C1 segment of cervical spinal cord (tissue), 14 donors: ENCODE results near the gene TMEM225B.
"Not testable (repeated sequence)": the region's sequence is repeated elsewhere in the genome, so short reads cannot be mapped to it uniquely, and the experiment has no call there.

Experiments
- DNase-seq, 14 donors: peaks; one replicate each; lab custom pipeline; 2025; lab: John Stamatoyannopoulos, UW

TMEM225B gene

GRCh38 chr7:99623091-99623693, 25.1 kb downstream of the TMEM225B start:
- no peak for DNase-seq

DNA sequence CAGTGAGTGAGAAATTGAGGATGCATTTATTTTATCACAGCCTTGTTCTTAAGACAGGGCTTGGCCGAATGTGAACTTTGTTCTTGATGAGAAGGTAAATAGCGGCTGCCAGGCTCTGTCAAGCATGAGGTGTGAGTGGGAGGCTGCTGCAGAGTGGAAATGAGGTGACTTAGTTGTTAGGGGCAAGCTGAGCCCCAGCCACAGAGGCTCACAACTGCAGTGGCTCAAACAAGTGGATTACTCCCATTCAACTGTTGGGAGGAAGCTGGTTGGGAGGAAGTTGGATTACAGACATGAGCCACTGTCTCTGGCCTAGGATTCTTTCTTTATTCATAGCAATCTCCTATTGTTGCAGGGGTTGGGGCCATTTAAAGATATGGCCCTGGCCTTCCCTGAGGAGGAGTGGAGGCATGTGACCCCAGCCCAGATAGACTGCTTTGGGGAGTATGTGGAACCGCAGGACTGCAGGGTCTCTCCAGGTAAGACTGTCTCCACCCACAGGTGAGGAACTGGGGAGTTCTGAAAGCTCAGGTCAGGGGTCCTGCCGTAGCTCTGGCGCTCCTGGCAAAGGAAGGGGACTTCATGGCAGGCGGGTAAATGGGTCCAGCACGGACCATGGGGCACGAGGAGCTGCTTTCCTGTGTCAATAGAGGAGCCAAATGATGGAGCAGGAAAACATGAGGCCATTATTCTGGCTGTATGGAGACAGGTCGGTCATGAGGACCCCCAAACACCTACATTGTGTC, 25.8 kb downstream of the TMEM225B start:
- DNase-seq = no peak

DNA sequence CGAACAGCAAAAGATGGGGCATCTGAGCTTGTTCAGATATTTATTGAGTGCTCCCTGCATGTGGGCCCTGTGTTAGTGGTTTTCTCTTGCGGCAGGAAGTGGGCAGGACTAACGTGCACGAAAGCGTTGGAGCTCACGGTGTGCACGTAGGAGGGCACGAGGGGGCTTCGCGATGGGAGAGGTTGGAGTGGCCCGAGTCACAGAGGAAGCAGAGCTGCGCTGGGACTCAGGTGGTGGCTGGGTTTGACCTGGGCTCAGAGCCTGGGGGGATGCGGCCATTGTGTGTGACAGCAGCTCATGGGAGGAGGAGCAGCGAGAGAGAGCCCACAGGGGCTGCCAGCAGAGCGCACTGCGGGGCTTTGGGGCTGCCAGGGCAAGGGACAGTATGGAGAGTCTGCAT, 26.4 kb downstream of the TMEM225B start:
- DNase-seq = no peak

DNA sequence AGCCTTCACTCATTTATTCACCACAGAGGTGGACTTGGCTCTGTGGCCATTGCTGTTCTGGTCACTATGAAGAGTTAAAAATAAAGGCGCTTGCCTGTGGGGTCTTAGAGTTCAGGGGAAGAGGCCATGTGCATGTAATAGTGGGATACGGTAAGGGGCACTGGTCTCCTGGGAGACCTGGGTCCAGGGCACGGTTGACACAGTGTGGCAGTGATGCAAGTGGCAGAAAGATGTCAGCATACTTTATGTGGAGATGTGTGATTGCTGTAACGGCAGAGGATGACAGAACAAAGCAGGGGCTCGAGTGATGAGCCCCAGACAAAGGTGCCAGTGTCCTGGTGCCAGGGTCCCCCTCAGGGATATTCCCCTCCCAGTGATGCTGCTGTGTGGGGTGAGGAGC, 27.3 kb downstream of the TMEM225B start:
- no peak for DNase-seq

GRCh38 chr7:99625961-99626360, 27.9 kb downstream of the TMEM225B start:
- DNase-seq = no peak

DNA sequence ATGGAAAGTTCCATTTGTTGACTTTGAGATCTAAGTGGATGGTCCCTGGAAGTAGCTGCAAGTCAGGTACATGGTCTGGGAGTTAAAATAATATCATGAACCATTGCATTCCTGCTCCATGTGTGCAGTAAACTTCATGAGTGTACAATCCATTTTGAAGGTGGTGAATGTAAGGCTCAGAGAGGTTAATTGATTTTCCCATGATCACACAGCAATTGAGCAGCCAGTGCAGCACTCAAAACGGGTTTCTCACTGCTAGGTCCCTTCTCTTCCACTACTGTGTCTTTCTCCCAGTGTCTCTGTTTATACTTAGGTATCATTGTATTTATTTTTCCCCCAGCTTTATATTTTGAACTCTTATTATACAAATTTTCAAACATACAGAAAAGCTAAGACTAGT, 28.6 kb downstream of the TMEM225B start:
- DNase-seq = no peak

DNA sequence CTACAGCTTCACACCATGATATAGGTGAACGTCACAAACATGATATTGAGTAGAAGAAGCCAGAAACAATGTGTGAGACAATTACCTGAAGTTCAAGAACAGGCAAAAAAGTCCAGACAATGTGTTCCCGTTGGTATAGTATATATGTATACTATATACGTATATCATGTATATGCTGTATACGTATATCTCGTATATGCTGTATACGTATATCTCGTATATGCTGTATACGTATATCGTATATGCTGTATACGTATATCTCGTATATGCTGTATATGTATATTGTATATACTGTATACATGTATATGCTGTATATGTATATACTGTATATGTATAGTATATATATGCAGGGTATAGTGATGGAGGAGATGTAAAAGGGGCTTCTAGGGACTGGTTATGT, 29.4 kb downstream of the TMEM225B start:
- DNase-seq = no peak

GRCh38 chr7:99628471-99629465, 30.7 kb downstream of the TMEM225B start:
- DNase-seq = no peak

DNA sequence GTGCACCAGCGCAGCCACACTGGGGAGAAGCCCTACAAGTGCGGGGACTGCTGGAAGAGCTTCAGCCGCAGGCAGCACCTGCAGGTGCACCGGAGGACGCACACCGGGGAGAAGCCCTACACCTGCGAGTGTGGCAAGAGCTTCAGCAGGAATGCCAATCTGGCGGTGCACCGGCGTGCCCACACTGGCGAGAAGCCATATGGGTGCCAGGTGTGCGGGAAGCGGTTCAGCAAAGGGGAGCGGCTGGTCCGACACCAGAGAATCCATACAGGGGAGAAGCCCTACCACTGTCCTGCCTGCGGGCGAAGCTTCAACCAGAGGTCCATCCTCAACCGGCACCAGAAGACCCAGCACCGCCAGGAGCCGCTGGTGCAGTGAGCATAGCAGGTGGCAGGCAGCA, 31.6 kb downstream of the TMEM225B start:
- no peak for DNase-seq

- peak in 1 of 14 donors; percentile 4 for DNase-seq
Observed at GRCh38 chr7:99631295-99632109, 33.4 kb downstream of the TMEM225B start.

GRCh38 chr7:99637414-99637813, 39.3 kb downstream of the TMEM225B start:
- DNase-seq = not testable (repeated sequence)

GRCh38 chr7:99638731-99639130, 40.7 kb downstream of the TMEM225B start:
- DNase-seq = no peak

DNA sequence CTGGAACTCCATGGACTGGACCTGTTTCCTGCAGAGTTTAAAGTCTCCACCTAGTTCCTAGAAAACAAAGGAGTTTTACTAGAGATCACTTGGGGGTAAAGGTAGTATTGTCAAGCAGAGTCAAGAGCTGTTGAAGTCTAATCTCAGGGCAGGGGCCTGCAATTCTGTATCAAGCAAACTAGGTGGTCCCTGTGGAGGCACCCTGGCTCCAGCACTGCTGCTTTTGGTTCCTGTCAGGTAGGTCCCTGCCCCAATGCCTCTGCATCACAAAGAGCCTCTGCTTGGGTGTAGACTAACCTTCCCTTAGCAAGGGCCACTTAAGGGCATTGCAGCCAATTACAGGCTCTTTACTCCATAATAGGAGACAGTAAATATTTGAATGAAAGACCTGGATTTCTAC, 41.2 kb downstream of the TMEM225B start:
- DNase-seq = no peak

DNA sequence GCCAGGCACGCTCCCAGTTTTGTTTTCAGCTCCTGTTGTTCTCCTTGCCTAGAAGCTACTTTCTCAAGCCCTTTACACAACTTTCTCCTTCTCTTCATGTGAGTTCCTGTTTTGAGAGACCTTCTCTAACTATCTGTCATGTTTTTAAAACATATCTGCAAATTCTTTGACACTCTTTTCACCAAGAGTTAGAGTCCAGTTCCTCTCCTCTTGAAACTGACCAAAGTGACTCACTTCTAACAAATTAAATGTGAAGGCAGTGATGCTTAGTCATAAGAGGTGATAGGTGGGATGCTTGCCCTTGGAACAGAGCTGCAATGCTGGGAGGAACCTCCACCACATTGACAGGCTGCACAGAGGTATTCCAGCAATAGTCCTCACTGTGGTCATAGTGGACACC, 44.0 kb downstream of the TMEM225B start:
- DNase-seq = no peak

GRCh38 chr7:99643464-99643863, 45.4 kb downstream of the TMEM225B start:
- DNase-seq = no peak

- DNase-seq = no peak
Observed at GRCh38 chr7:99644431-99644830, 46.4 kb downstream of the TMEM225B start.

DNA sequence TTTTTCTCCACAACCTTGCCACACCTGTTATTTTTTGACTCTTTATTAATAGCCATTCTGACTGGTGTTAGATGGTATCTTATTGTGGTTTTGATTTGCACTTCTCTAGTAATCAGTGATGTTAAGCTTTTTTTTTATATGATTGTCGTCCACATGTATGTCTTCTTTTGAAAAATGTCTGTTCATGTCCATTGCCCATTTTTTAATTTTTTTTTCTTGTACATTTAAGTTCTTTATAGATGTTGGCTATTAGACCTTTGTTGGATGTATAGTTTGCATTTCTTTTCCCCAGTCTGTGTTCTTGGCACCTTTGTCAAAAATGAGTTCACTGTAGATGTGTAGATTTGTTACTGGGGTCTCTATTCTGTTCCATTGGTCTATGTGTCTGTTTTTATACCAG, 47.5 kb downstream of the TMEM225B start:
- no peak for DNase-seq

- no peak for DNase-seq
Observed at GRCh38 chr7:99648843-99649242, 50.8 kb downstream of the TMEM225B start.

- no peak for DNase-seq
Observed at GRCh38 chr7:99651290-99651689, 53.2 kb downstream of the TMEM225B start.

- DNase-seq = no peak
Observed at GRCh38 chr7:99652671-99653070, 54.6 kb downstream of the TMEM225B start.

- DNase-seq = not testable (repeated sequence)
Observed at GRCh38 chr7:99653269-99653668, 55.2 kb downstream of the TMEM225B start.
